ENCODE data around the gene ARVCF. TPM values are rescaled to one million over a fixed set of nuclear protein-coding genes. Genes with fewer than 3 reads are reported as not detected.

ARVCF gene
- total and polyA plus RNA-seq, 2 donors (not counting 3 experiments of a cell fraction or from before 2014, with no cell fraction given) = 81.3 to 105 TPM

DNA sequence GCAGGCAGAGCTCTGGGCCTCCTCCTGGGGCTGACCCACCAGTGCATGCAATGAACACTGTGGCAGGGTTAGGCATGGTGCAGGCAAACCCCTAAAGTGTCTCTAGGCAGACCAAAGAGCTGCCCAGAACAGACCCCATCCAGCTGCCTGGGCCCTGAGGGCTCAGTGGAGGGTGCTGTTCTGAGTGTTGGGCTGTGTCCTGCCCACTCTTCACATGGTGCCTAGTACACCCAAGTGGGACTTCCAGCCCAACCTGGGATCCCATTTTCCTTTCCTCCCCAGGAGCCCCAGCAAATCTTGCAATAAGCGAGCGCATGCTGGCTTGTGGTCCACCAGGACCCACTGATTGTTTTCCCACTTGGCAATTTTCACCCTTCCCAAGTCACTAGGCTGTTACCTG, 26.4 kb downstream of the ARVCF start:
- dilution Hi-C loops (cut with MboI; ENCODE audit: extremely low pct_ligation_motif_present, low sequenced_read_pairs) (no loop called here), intact Hi-C loops (cut with micrococcal nuclease) (no loop called here)
- H3K9me3 ChIP-seq (replicated peaks; ENCODE audit: control insufficient read depth, insufficient read depth, low read length) = no peaks in the 10 kb centered on the region
- no peak overlapping the region for H3K4me2 ChIP-seq (ENCODE audit: insufficient read depth, low read length)
- no peaks in the 10 kb centered on the region for H4K20me1 ChIP-seq (replicated peaks; ENCODE audit: control insufficient read depth, extremely low read depth, insufficient read depth, low read length)
- no peak overlapping the region for H2AFZ ChIP-seq (ENCODE audit: low read depth, low read length)
- no peak overlapping the region for H3K4me3 ChIP-seq (replicated peaks in 1 of 3; ENCODE audit: insufficient read depth in 1 of 3, low read depth in 1 of 3, low read length in 3 of 3)
- H3K4me1 ChIP-seq (ENCODE audit: control insufficient read depth, extremely low read depth, insufficient read depth, low read length) = peaks cover 12% of the 10 kb centered on the region
- TF ChIP-seq FOS (IDR thresholded peaks at IDR 0.05; ENCODE audit: borderline replicate concordance, insufficient read depth, low read length) = no peak
- TF ChIP-seq GATA2 (IDR thresholded peaks at IDR 0.05; ENCODE audit: insufficient read depth, insufficient read length, low read depth, low read length) = no peak
- TF ChIP-seq, protein P1, sequence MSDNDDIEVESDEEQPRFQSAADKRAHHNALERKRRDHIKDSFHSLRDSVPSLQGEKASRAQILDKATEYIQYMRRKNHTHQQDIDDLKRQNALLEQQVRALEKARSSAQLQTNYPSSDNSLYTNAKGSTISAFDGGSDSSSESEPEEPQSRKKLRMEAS (IDR thresholded peaks at IDR 0.05; ENCODE audit: insufficient read depth, insufficient read length) = no peak
- no peak for TF ChIP-seq JUN (IDR thresholded peaks at IDR 0.05; ENCODE audit: borderline replicate concordance, insufficient read depth, insufficient read length, low read depth)
- no peak for TF ChIP-seq MYC (IDR thresholded peaks at IDR 0.05; ENCODE audit: low read depth, low read length)
- TF ChIP-seq POLR2AphosphoS5 (IDR thresholded peaks at IDR 0.05; ENCODE audit: insufficient read depth, low read depth, low read length) = no peak
- TF ChIP-seq POLR2A (IDR thresholded peaks at IDR 0.05; ENCODE audit: low read depth, low read length) = no peak
- TF ChIP-seq, protein P2, sequence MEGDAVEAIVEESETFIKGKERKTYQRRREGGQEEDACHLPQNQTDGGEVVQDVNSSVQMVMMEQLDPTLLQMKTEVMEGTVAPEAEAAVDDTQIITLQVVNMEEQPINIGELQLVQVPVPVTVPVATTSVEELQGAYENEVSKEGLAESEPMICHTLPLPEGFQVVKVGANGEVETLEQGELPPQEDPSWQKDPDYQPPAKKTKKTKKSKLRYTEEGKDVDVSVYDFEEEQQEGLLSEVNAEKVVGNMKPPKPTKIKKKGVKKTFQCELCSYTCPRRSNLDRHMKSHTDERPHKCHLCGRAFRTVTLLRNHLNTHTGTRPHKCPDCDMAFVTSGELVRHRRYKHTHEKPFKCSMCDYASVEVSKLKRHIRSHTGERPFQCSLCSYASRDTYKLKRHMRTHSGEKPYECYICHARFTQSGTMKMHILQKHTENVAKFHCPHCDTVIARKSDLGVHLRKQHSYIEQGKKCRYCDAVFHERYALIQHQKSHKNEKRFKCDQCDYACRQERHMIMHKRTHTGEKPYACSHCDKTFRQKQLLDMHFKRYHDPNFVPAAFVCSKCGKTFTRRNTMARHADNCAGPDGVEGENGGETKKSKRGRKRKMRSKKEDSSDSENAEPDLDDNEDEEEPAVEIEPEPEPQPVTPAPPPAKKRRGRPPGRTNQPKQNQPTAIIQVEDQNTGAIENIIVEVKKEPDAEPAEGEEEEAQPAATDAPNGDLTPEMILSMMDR (IDR thresholded peaks at IDR 0.05; ENCODE audit: extremely low read depth in 1 of 2, insufficient read depth in 1 of 2, low read depth in 1 of 2, low read length in 2 of 2) = no peak
- TF ChIP-seq EZH2 (IDR thresholded peaks at IDR 0.05; ENCODE audit: borderline replicate concordance, low read depth, low read length, severe bottlenecking) = no peak
- H3K79me2 ChIP-seq (ENCODE audit: control insufficient read depth, insufficient read depth, low read length) = peaks cover 8% of the 10 kb centered on the region
- no TSS peak for BruUV-seq (replicated peaks)
- H3K36me3 ChIP-seq (ENCODE audit: control insufficient read depth in 2 of 2, extremely low read depth in 1 of 2, insufficient read depth in 2 of 2, low read length in 2 of 2) = no peaks in the 10 kb centered on the region
- ChIA-PET CTCF (interaction anchor here (1.9 to 2.5 kb wide), 2 partner anchors 11 to 23 kb away, joined by 5 to 9 read pairs; no protein-coding TSS in a partner anchor), POLR2A (no interaction called here)
- H3K27me3 ChIP-seq (ENCODE audit: control insufficient read depth in 2 of 2, insufficient read depth in 2 of 2, low read length in 2 of 2) = no peaks in the 10 kb centered on the region
- H3K27ac ChIP-seq (ENCODE audit: insufficient read depth, low read depth, low read length) = no peak overlapping the region
- H3K9ac ChIP-seq (replicated peaks; ENCODE audit: extremely low read depth, insufficient read depth, low read length) = no peak overlapping the region
- DNase-seq (ENCODE audit: low read depth, low spot score) (no peak), FAIRE-seq (no peak)
- H3K9me1 ChIP-seq (replicated peaks; ENCODE audit: control insufficient read depth, extremely low read depth, insufficient read depth, low read length) = no peaks in the 10 kb centered on the region

Measured in endothelial cell of umbilical vein (primary cell).